NCI-H1694 (cell line): ENCODE measurements around the gene CHAD.
"Not testable (repeated sequence)": the region's sequence is repeated elsewhere in the genome, so short reads cannot be mapped to it uniquely, and the experiment has no call there.

Experiments used
- DNase-seq: peaks from one replicate; lab custom pipeline; 2025; lab: John Stamatoyannopoulos, UW

Gene CHAD

GRCh38 chr17:50429793-50430192 is 38.9 kb downstream of the CHAD start:
- DNase-seq: no peak

- no peak for DNase-seq
Observed at GRCh38 chr17:50428831-50429424, 39.8 kb downstream of the CHAD start.

- DNase-seq: not testable (repeated sequence)
Observed at GRCh38 chr17:50428126-50428525, 40.6 kb downstream of the CHAD start.

GRCh38 chr17:50426814-50427787 is 41.6 kb downstream of the CHAD start:
- DNase-seq: no peak

- no peak for DNase-seq
Observed at GRCh38 chr17:50426472-50426782, 42.3 kb downstream of the CHAD start.

- no peak for DNase-seq
Observed at GRCh38 chr17:50425682-50426471, 42.8 kb downstream of the CHAD start, which contains the start of gene ACSF2. TSS of gene ACSF2 (plus strand) at chr17:50426218. CDS start at chr17:50426262, 44 bp downstream.

- DNase-seq: no peak
Observed at GRCh38 chr17:50424996-50425681, 43.5 kb downstream of the CHAD start.

- DNase-seq: no peak
Observed at GRCh38 chr17:50424246-50424995, 44.3 kb downstream of the CHAD start.

- DNase-seq: no peak
Observed at GRCh38 chr17:50423553-50424159, 45.0 kb downstream of the CHAD start.

- DNase-seq: no peak
Observed at GRCh38 chr17:50422738-50423137, 45.9 kb downstream of the CHAD start.

GRCh38 chr17:50421308-50422051 is 47.2 kb downstream of the CHAD start:
- DNase-seq: no peak

- DNase-seq: no peak
Observed at GRCh38 chr17:50420419-50421112, 48.1 kb downstream of the CHAD start.

GRCh38 chr17:50419577-50419976 is 49.1 kb downstream of the CHAD start:
- not testable (repeated sequence) for DNase-seq

- DNase-seq: no peak
Observed at GRCh38 chr17:50414808-50415207, 53.9 kb downstream of the CHAD start.
